H1 (cell line): ENCODE measurements around the gene HFE. TPM values are rescaled to one million over a fixed set of nuclear protein-coding genes. Genes with fewer than 3 reads are reported as not detected.

Experiments used
- ASH2L ChIP-seq: fragments of 200-600, 300-600 bp; sonication (generic); IDR thresholded peaks from one replicate; pipeline ENCODE4 v1.7.1; 2017; ENCODE audit warnings: low read length
- ATF2 ChIP-seq: IDR thresholded peaks from 2 replicates; pipeline ENCODE4 v1.6.1; 2012; ENCODE audit warnings: low read length, inconsistent platforms
- BACH1 ChIP-seq: IDR thresholded peaks from 2 replicates; pipeline ENCODE4 v1.6.1; 2012; ENCODE audit warnings: low read length, improper control_type of control experiment
- BCL11A ChIP-seq, 2 experiments: IDR thresholded peaks; one replicate each; pipeline ENCODE4 v1.6.1; 2011; ENCODE audit warnings: low read depth in 2 of 2, low read length in 2 of 2, mild to moderate bottlenecking in 2 of 2
- BRCA1 ChIP-seq: IDR thresholded peaks from 2 replicates; pipeline ENCODE4 v1.6.1; 2012; ENCODE audit warnings: low read depth, low read length, improper control_type of control experiment
- CBX5 ChIP-seq: fragments of 300-800, 300-1000 bp; sonication (generic); IDR thresholded peaks from 2 replicates; pipeline ENCODE4 v1.7.1; 2016; ENCODE audit warnings: antibody characterized with exemption, low read length, low read depth
- CHD1 ChIP-seq: IDR thresholded peaks from 2 replicates; pipeline ENCODE4 v1.6.1; 2012; ENCODE audit warnings: low read depth, low read length, improper control_type of control experiment
- CTBP2 ChIP-seq: IDR thresholded peaks from 2 replicates; pipeline ENCODE4 v1.7.0; 2011; ENCODE audit warnings: borderline replicate concordance, mild to moderate bottlenecking, moderate library complexity, mixed read lengths, low read length; ENCODE audit not compliant: insufficient read depth, insufficient read length
- E2F6 ChIP-seq: IDR thresholded peaks from 2 replicates; pipeline ENCODE4 v1.6.1; 2012; ENCODE audit warnings: inconsistent platforms
- EGR1 ChIP-seq: IDR thresholded peaks from 2 replicates; pipeline ENCODE4 v1.6.1; 2011; ENCODE audit warnings: low read depth, low read length, borderline replicate concordance
- EP300 ChIP-seq, 2 experiments: IDR thresholded peaks; 1 replicate in 1 of 2; 2 replicates in 1 of 2; pipeline ENCODE4 v1.6.1; 2011 to 2012; ENCODE audit warnings: low read depth in 2 of 2, low read length in 2 of 2, mild to moderate bottlenecking in 2 of 2, borderline replicate concordance in 1 of 2, inconsistent platforms in 1 of 2, moderate library complexity in 1 of 2
- GTF2F1 ChIP-seq: IDR thresholded peaks from 2 replicates; pipeline ENCODE4 v1.6.1; 2012; ENCODE audit warnings: low read depth, low read length, improper control_type of control experiment, borderline replicate concordance
- HDAC2 ChIP-seq, 2 experiments: fragments of 300-600 bp in 1 of 2; sonication (generic) in 1 of 2; IDR thresholded peaks; 2 replicates each; pipeline ENCODE4 v1.6.1; 2011 to 2012; ENCODE audit warnings: low read depth in 2 of 2, low read length in 2 of 2, mild to moderate bottlenecking in 2 of 2, moderate library complexity in 2 of 2, borderline replicate concordance in 1 of 2, inconsistent platforms in 1 of 2
- KDM5A ChIP-seq: fragments of 200-600 bp; IDR thresholded peaks from 2 replicates; pipeline ENCODE4 v1.7.1; 2012; ENCODE audit warnings: mild to moderate bottlenecking, low read length, inconsistent platforms, mixed read lengths
- NRF1 ChIP-seq: IDR thresholded peaks from 2 replicates; pipeline ENCODE4 v1.6.1; 2011; ENCODE audit warnings: mild to moderate bottlenecking, low read depth, low read length, improper control_type of control experiment
- RNF2 ChIP-seq: fragments of 200-900, 300-1000 bp; sonication (generic); IDR thresholded peaks from 2 replicates; pipeline ENCODE4 v1.7.1; 2016; ENCODE audit warnings: borderline replicate concordance, low read depth, mild to moderate bottlenecking, antibody characterized with exemption, low read length; ENCODE audit not compliant: poor library complexity, severe bottlenecking; ENCODE audit errors: missing control alignments
- SP1 ChIP-seq: IDR thresholded peaks from 2 replicates; pipeline ENCODE4 v1.6.1; 2011; ENCODE audit warnings: low read depth, low read length
- TCF12 ChIP-seq: IDR thresholded peaks from 2 replicates; pipeline ENCODE4 v1.6.1; 2011; ENCODE audit warnings: low read depth, mild to moderate bottlenecking, low read length
- TEAD4 ChIP-seq: IDR thresholded peaks from 2 replicates; pipeline ENCODE4 v1.6.1; 2012; ENCODE audit warnings: low read depth, low read length, inconsistent platforms, mixed read lengths
- ZNF274 ChIP-seq: IDR thresholded peaks from 2 replicates; pipeline ENCODE4 v1.7.0; 2012; ENCODE audit warnings: low read length, borderline replicate concordance; ENCODE audit errors: extremely low read depth
- polyA plus RNA-seq, 7 experiments: library from polyadenylated mRNA; depleted of rRNA in 3 of 7; stranded (reverse) in 5 of 7; unstranded in 2 of 7; fragments of >200 nt in 5 of 7; fragments of 200-250 nt in 2 of 7; gene quantifications; 1 replicate in 5 of 7; 2 replicates in 1 of 7; 4 replicates in 1 of 7; pipeline versions ENCODE4 v1.2.1 to v1.2.3, GENCODE V29; 2011 to 2013; ENCODE audit warnings: missing spikeins in 2 of 7, mixed read lengths in 2 of 7
- total RNA-seq: library from RNA; stranded (reverse); fragmentation: NEBNext Ultra II Directional; extraction: Animal tissue kit (Norgen Biotek cat#: 25700); gene quantifications from 2 replicates; pipeline ENCODE4 v1.2.1, GENCODE V29; 2021

HFE gene
- total and polyA plus RNA-seq, 2 of the 8 experiments (the other 6 are each of a cell fraction or from before 2014, with no cell fraction given): 1.6 to 2.0 TPM

DNA sequence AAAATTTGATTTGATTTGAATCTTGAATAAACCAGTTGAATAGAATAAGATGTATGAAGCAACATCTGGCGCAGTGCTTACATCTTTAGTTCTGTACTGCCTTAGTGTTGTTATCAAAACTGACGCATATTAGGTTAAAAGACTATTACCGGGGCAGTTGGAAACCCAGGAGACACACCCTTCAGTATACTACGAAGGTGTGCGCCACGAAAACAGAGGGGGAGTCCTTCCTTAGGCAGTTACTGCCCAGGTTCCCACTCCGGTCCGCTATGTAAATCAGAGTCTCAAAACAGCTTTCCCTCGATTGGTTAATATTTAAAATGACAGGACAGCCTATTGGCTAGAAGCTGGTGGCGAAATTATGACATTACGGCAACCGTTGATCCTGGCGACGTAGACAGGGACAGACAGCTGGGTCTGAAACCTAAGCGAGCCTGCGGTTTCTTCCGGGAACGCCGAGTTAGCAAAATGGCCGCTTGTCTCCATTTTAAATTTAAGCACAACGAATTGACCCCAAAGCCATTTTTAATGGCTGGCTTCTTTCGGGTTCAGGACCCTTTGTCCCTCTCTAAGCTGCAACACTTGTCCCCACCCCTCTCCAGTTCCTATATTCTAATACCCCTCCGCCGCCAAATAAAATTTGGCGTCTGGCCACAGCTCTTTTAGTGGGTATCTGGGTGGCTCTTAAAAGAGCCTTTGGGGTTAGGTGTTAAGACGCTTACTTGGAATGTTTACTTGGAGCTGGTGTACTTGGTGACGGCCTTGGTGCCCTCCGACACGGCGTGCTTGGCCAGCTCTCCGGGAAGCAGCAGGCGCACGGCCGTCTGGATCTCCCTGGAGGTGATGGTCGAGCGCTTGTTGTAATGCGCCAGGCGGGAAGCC is 35.8 kb downstream of the HFE start (continued):
- TF ChIP-seq EP300 (IDR thresholded peaks at IDR 0.05; ENCODE audit: borderline replicate concordance in 1 of 2, low read depth in 2 of 2, low read length in 2 of 2): peak in 1 of 2 experiments; percentile 98; a peak in 2 of 3 replicates
- no peak for TF ChIP-seq CBX5
- no peak for TF ChIP-seq E2F6
- no peak for TF ChIP-seq BRCA1
- TF ChIP-seq SP1: peak; percentile 94
- TF ChIP-seq CTBP2: no peak
- TF ChIP-seq GTF2F1: no peak
- TF ChIP-seq KDM5A: 0 out of 2 replicates have a peak, but pooled peaks have one; percentile 37
- no peak for TF ChIP-seq ASH2L
- no peak; the same call in 1 of the 2 replicates for TF ChIP-seq EGR1
- no peak for TF ChIP-seq NRF1
- no peak for TF ChIP-seq ZNF274
- no peak for TF ChIP-seq BCL11A (IDR thresholded peaks at IDR 0.05; ENCODE audit: low read depth in 2 of 2, low read length in 2 of 2)
- peak; percentile 40; the same call in 1 of the 2 replicates for TF ChIP-seq CHD1
- no peak for TF ChIP-seq BACH1
- TF ChIP-seq ATF2: peak; percentile 97
- no peak for TF ChIP-seq RNF2
- peak in 1 of 2 experiments; percentile 77; a peak in 1 of 4 replicates for TF ChIP-seq HDAC2 (IDR thresholded peaks at IDR 0.05; ENCODE audit: borderline replicate concordance in 1 of 2, low read depth in 2 of 2, low read length in 2 of 2)
- peak; percentile 87; the same call in 1 of the 2 replicates for TF ChIP-seq TCF12
- no peak for TF ChIP-seq TEAD4
